K562 (cell line): ENCODE measurements around the gene DLK1. TPM values are rescaled to one million over a fixed set of nuclear protein-coding genes. Genes with fewer than 3 reads are reported as not detected.

Experiments used
- ATAC-seq: fragments of 200-7000 bp; cut with Tn5 transposase; 3 replicates; pipeline ENCODE4 v1.9.1; 2020; ENCODE audit warnings: moderate library complexity
- BruUV-seq: library from RNA; stranded (reverse); fragments of 400-500 nt; replicated peaks from 2 replicates; lab custom pipeline; 2021; lab: Mats Ljungman, UMichigan
- CTCF ChIA-PET: fragments of 300-600 bp; formaldehyde crosslinking; extraction: SDS; loops from one replicate; lab custom pipeline; 2021; ENCODE audit warnings: low intra/inter-chr PET ratio; lab: Yijun Ruan, JAX
- POLR2A ChIA-PET: fragments of 300-600, 350-650 bp; sonication (Branson Sonifier 250); formaldehyde crosslinking; extraction: SDS; loops from one replicate; lab custom pipeline; 2021; ENCODE audit warnings: antibody characterized with exemption, inconsistent platforms; lab: Yijun Ruan, JAX
- DNase-seq, 4 experiments: peaks; one replicate each; pipeline versions ENCODE4 v3.0.0 to v3.0.0-alpha.2; 2011 to 2018; ENCODE audit warnings: low spot score in 3 of 4, mixed read lengths in 3 of 4; ENCODE audit errors: extremely low read depth in 1 of 4
- FAIRE-seq: peaks from 2 replicates; lab custom pipeline; 2011; peaks lifted over from hg19 to GRCh38; lab: Jason Lieb, UNC
- H2AFZ ChIP-seq: 2 replicates; pipeline ENCODE4 v1.6.0; 2011; ENCODE audit warnings: low read depth, low read length, control low read depth, inconsistent platforms
- H3K27ac ChIP-seq: fragments of 200-600 bp; 3 replicates; pipeline ENCODE4 v1.8.0; 2011; ENCODE audit warnings: low read depth, mild to moderate bottlenecking, control low read depth, inconsistent platforms, low read length, moderate library complexity, mixed read lengths; ENCODE audit errors: extremely low read depth
- H3K27me3 ChIP-seq, 2 experiments: fragments of 300-600 bp in 1 of 2; 2 replicates in 1 of 2; 3 replicates in 1 of 2; pipeline versions ENCODE4 v1.6.0 to v1.8.0; 2011; ENCODE audit warnings: inconsistent platforms in 2 of 2, low read length in 2 of 2, mild to moderate bottlenecking in 1 of 2, mixed read lengths in 1 of 2, moderate library complexity in 1 of 2; ENCODE audit not compliant: control insufficient read depth in 2 of 2, insufficient read depth in 2 of 2
- H3K36me3 ChIP-seq: fragments of 300-600 bp; 3 replicates; pipeline ENCODE4 v1.8.0; 2011; ENCODE audit warnings: mild to moderate bottlenecking, low read length, inconsistent platforms; ENCODE audit not compliant: control insufficient read depth, insufficient read depth
- H3K4me1 ChIP-seq, 2 experiments: fragments of 200-600 bp in 1 of 2; replicated peaks in 1 of 2; 2 replicates in 1 of 2; 3 replicates in 1 of 2; pipeline versions ENCODE4 v1.5.1 to v1.8.0; 2011; ENCODE audit warnings: inconsistent platforms in 2 of 2, low read length in 2 of 2, mild to moderate bottlenecking in 1 of 2, mixed read lengths in 1 of 2, moderate library complexity in 1 of 2; ENCODE audit not compliant: control insufficient read depth in 2 of 2, insufficient read depth in 2 of 2
- H3K4me2 ChIP-seq: 2 replicates; pipeline ENCODE4 v1.6.1; 2011; ENCODE audit warnings: low read length, control low read depth, inconsistent platforms, mixed read lengths; ENCODE audit not compliant: insufficient read depth
- H3K4me3 ChIP-seq: fragments of 200-600 bp; sonication (generic), shearing (Covaris generic); 2 replicates; pipeline ENCODE4 v1.5.1; 2016; ENCODE audit warnings: control low read depth, inconsistent platforms
- H3K79me2 ChIP-seq: fragments of 200-600 bp; 3 replicates; pipeline ENCODE4 v1.8.0; 2011; ENCODE audit warnings: low read length, inconsistent platforms; ENCODE audit not compliant: control insufficient read depth, insufficient read depth
- H3K9ac ChIP-seq, 2 experiments: 2 replicates each; pipeline versions ENCODE4 v1.6.0 to v1.6.1; 2011; ENCODE audit warnings: low read depth in 2 of 2, low read length in 2 of 2, control low read depth in 1 of 2, inconsistent platforms in 1 of 2, mild to moderate bottlenecking in 1 of 2, mixed read lengths in 1 of 2; ENCODE audit not compliant: insufficient read depth in 1 of 2
- H3K9me1 ChIP-seq: one replicate; pipeline ENCODE4 v1.6.0; 2011; ENCODE audit warnings: inconsistent platforms, mild to moderate bottlenecking, low read length, moderate library complexity; ENCODE audit not compliant: control insufficient read depth, insufficient read depth
- H3K9me3 ChIP-seq: replicated peaks from 2 replicates; pipeline ENCODE4 v1.5.1; 2011; ENCODE audit warnings: low read depth, low read length, inconsistent platforms; ENCODE audit not compliant: control insufficient read depth, insufficient read depth
- H4K20me1 ChIP-seq: replicated peaks from 2 replicates; pipeline ENCODE4 v1.6.1; 2011; ENCODE audit warnings: low read length, inconsistent platforms, mixed read lengths; ENCODE audit not compliant: control insufficient read depth, insufficient read depth
- ERF ChIP-seq: fragments of 450-650 bp; formaldehyde crosslinking; IDR thresholded peaks from 2 replicates; pipeline ENCODE4 v1.4.0; 2020; ENCODE audit warnings: mild to moderate bottlenecking, mixed read lengths
- SRSF7 ChIP-seq: fragments of 200-400 bp; formaldehyde crosslinking; optimal IDR thresholded peaks from 2 replicates; pipeline ENCODE3; 2017; ENCODE audit warnings: mild to moderate bottlenecking, low read depth, low read length
- WGBS: fragments of 100-300 bp; shearing (Covaris generic); methylation state at CpG from one replicate; pipeline ENCODE4 v1.1.6; 2016; ENCODE audit warnings: low coverage, mixed read lengths; ENCODE audit not compliant: insufficient coverage; ENCODE audit errors: missing lambda C conversion rate; 5-methylcytosine and 5-hydroxymethylcytosine counted together
- in situ Hi-C: fragments of 300-500 bp; cut with MboI; formaldehyde crosslinking; loops from 4 replicates; pipeline ENCODE4 v1.15.0; 2018; ENCODE audit warnings: inconsistent platforms, mixed read lengths
- intact Hi-C: fragments of 100-400 bp; cut with micrococcal nuclease; formaldehyde crosslinking; loops from 2 replicates; pipeline ENCODE4 v1.14.2; 2022
- polyA plus RNA-seq, 8 experiments: library from polyadenylated mRNA; depleted of rRNA in 4 of 8; stranded (reverse) in 5 of 8; unstranded in 3 of 8; fragments of >200 nt; fragmentation: Nextera tagmentation in 2 of 8; fragmentation: Illumina TruSeq in 1 of 8; extraction: Ambion mirVana in 2 of 8; extraction: Trizol in 1 of 8; gene quantifications; 2 replicates each; pipeline versions ENCODE4 v1.2.1 to v1.2.3, GENCODE V29; 2011 to 2014; ENCODE audit warnings: inconsistent platforms in 1 of 8, missing spikeins in 1 of 8
- total RNA-seq, 7 experiments: library from RNA; depleted of rRNA in 6 of 7; stranded (reverse); fragments of >200 nt in 6 of 7; fragmentation: Illumina TruSeq in 2 of 7; extraction: Trizol in 2 of 7; gene quantifications; 2 replicates each; pipeline versions ENCODE4 v1.2.1 to v1.2.3, GENCODE V29; 2011 to 2021; ENCODE audit warnings: low replicate concordance in 1 of 7
- TF ChIP-seq, protein P1 (sequence below): fragments of 450-650 bp; formaldehyde crosslinking; IDR thresholded peaks from 2 replicates; pipeline ENCODE4 v1.4.0; 2020; ENCODE audit warnings: mild to moderate bottlenecking, moderate library complexity
- TF ChIP-seq, protein P2 (sequence below): fragments of 450-650 bp; formaldehyde crosslinking; IDR thresholded peaks from 2 replicates; pipeline ENCODE4 v1.4.0; 2020; ENCODE audit warnings: mild to moderate bottlenecking, moderate library complexity

Gene DLK1
- total and polyA plus RNA-seq, 9 of the 15 experiments (the other 6 are each of a cell fraction or from before 2014, with no cell fraction given) = 4.4 to 97.2 (median 15.3) TPM

DNA sequence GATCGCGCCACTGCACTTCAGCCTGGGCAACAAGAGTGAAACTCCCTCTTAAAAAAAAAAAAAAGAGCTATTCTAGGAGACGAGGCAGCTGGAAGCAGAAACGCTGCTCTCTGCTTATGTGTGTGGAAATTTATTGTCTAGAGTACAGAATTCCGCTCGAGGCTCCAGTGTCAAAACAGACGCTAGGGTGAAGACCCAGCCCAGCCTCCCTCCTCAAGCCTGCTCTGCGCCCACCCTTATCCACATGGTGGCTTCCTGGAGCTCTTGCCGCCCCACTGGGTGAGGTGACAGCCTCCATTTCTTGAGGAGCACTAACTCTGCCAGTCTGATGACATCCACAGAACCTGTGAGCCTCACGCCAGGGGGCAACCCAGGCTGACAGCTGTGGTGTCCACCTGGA, 49.5 kb upstream of the DLK1 start:
- ATAC-seq (no peak), FAIRE-seq (no peak), DNase-seq (no peak)
- no TSS peak for BruUV-seq
- peak overlapping the region; percentile 87 for H3K27ac ChIP-seq
- peak overlapping the region; percentile 20; the same call in 1 of the 2 replicates for H3K4me2 ChIP-seq
- H3K4me1 ChIP-seq = peaks cover 75 to 78% of the 10 kb centered on the region in 2 experiments
- peak overlapping the region; percentile 89 for H2AFZ ChIP-seq
- no peaks in the 10 kb centered on the region for H3K79me2 ChIP-seq
- H3K27me3 ChIP-seq = no peaks in the 10 kb centered on the region
- no peak overlapping the region for H3K4me3 ChIP-seq
- 55% methylated on average over 7 of the region's 10 CpGs for WGBS
- H3K9me1 ChIP-seq = no peaks in the 10 kb centered on the region
- ChIA-PET CTCF (interaction anchor here (0.5 kb wide), 1 partner anchor 230 kb away, joined by 3 read pairs; no protein-coding TSS in a partner anchor), POLR2A (interaction anchor here (0.6 to 1.5 kb wide), 2 partner anchors 25 to 392 kb away, joined by 3 to 4 read pairs; no protein-coding TSS in a partner anchor)
- intact Hi-C loops = loop anchor here (2.0 kb wide), 1 partner anchor 94 kb away; no protein-coding TSS in a partner anchor
- in situ Hi-C loops = no loop called here
- no peaks in the 10 kb centered on the region for H3K9me3 ChIP-seq
- H3K36me3 ChIP-seq = no peaks in the 10 kb centered on the region
- 0 out of 2 replicates have a peak, but pooled peaks have one; percentile 25 for TF ChIP-seq ERF
- TF ChIP-seq, protein P1, sequence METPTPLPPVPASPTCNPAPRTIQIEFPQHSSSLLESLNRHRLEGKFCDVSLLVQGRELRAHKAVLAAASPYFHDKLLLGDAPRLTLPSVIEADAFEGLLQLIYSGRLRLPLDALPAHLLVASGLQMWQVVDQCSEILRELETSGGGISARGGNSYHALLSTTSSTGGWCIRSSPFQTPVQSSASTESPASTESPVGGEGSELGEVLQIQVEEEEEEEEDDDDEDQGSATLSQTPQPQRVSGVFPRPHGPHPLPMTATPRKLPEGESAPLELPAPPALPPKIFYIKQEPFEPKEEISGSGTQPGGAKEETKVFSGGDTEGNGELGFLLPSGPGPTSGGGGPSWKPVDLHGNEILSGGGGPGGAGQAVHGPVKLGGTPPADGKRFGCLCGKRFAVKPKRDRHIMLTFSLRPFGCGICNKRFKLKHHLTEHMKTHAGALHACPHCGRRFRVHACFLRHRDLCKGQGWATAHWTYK (CRISPR knock-in tag) = 0 out of 2 replicates have a peak, but pooled peaks have one; percentile 40
- TF ChIP-seq, protein P2, sequence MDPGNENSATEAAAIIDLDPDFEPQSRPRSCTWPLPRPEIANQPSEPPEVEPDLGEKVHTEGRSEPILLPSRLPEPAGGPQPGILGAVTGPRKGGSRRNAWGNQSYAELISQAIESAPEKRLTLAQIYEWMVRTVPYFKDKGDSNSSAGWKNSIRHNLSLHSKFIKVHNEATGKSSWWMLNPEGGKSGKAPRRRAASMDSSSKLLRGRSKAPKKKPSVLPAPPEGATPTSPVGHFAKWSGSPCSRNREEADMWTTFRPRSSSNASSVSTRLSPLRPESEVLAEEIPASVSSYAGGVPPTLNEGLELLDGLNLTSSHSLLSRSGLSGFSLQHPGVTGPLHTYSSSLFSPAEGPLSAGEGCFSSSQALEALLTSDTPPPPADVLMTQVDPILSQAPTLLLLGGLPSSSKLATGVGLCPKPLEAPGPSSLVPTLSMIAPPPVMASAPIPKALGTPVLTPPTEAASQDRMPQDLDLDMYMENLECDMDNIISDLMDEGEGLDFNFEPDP (CRISPR knock-in tag) = 0 out of 2 replicates have a peak, but pooled peaks have one; percentile 23
- TF ChIP-seq SRSF7 = no peak
- no peaks in the 10 kb centered on the region for H4K20me1 ChIP-seq
- H3K9ac ChIP-seq = peak overlapping the region; percentile 72 to 91
